Measurements from ENCODE around the gene MAP3K4. TPM values are rescaled to one million over a fixed set of nuclear protein-coding genes. Genes with fewer than 3 reads are reported as not detected.
A peak's percentile ranks its signal among the peaks of the same experiment; 100 is the strongest.

The MAP3K4 gene
- total RNA-seq, 1 experiment from 2014 or later = 27.9 TPM

DNA sequence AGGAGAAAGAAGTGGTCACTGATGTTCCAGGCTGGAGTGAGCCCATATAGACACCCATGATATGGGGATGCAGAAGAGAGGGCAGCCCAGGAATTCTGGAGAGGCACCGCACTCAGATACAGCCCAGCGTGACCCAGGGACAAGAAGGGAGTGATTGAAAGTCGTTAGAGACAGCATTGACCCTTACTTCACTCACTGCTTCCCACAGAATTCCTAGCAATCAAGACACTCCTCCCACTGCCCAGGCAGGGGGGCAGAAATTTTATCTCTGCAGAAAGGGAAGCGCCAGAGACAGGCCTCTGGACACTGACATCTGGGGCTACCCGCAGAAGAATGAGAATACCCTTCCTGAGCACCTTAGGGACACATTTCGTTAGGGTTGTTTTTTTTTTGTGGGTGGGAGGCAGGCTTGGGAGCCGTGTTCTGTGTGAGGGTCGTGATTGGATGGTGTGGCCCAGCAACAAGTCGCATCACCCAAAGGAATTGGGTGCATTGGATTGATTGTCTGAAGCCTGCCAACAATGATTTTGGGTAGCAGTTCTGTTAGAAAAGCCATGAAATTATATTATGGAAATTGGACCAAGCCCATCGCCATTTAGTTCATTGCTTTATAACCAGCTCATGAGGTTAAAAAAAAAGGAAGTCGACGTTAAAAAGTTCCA, 45.9 kb upstream of the MAP3K4 start:
- POLR2A ChIA-PET (ENCODE audit: unreplicated experiment) = no interaction called here
- BruUV-seq (replicated peaks) = no TSS peak
- DNase-seq (no peak), ATAC-seq (no peak)
- Histone ChIP-seq H3K36me3 (ENCODE audit: low read depth, low read length) (no peaks in the 10 kb centered on the region), H3K79me2 (ENCODE audit: low read length) (no peaks in the 10 kb centered on the region), H3K27ac (ENCODE audit: low read length) (no peak overlapping the region), H4K20me1 (ENCODE audit: low read length) (no peaks in the 10 kb centered on the region), H3K9me2 (replicated peaks; ENCODE audit: low read length) (no peaks in the 10 kb centered on the region), H3F3A (ENCODE audit: low read length, unreplicated experiment) (no peaks in the 10 kb centered on the region), H3K4me1 (ENCODE audit: insufficient read depth, low read length) (peaks cover 8% of the 10 kb centered on the region), H3K9me3 (ENCODE audit: low read length) (no peaks in the 10 kb centered on the region), H3K27me3 (ENCODE audit: low read length) (no peaks in the 10 kb centered on the region), H2AFZ (ENCODE audit: low read length) (no peak overlapping the region), H3K4me3 (ENCODE audit: low read length) (no peak overlapping the region), H3K9ac (ENCODE audit: low read length) (no peak overlapping the region), H3K4me2 (ENCODE audit: low read length) (no peak overlapping the region)
- intact Hi-C loops (cut with micrococcal nuclease) = no loop called here
- CTCF ChIA-PET = no interaction called here
- TF ChIP-seq EZH2phosphoT487 (IDR thresholded peaks at IDR 0.05; ENCODE audit: borderline replicate concordance, low read length) (no peak), EZH2 (IDR thresholded peaks at IDR 0.05; ENCODE audit: low read length, unreplicated experiment) (no peak)
- TF ChIP-seq, protein P1, sequence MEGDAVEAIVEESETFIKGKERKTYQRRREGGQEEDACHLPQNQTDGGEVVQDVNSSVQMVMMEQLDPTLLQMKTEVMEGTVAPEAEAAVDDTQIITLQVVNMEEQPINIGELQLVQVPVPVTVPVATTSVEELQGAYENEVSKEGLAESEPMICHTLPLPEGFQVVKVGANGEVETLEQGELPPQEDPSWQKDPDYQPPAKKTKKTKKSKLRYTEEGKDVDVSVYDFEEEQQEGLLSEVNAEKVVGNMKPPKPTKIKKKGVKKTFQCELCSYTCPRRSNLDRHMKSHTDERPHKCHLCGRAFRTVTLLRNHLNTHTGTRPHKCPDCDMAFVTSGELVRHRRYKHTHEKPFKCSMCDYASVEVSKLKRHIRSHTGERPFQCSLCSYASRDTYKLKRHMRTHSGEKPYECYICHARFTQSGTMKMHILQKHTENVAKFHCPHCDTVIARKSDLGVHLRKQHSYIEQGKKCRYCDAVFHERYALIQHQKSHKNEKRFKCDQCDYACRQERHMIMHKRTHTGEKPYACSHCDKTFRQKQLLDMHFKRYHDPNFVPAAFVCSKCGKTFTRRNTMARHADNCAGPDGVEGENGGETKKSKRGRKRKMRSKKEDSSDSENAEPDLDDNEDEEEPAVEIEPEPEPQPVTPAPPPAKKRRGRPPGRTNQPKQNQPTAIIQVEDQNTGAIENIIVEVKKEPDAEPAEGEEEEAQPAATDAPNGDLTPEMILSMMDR (conservative IDR thresholded peaks at IDR 0.05; ENCODE audit: low read depth, low read length) = no peak

- H3K9me2 ChIP-seq (replicated peaks; ENCODE audit: low read length) = no peaks in the 10 kb centered on the region
- no peak overlapping the region for H3K4me3 ChIP-seq (ENCODE audit: low read length)
- no peaks in the 10 kb centered on the region for H3K79me2 ChIP-seq (ENCODE audit: low read length)
- no peak overlapping the region for H3K9ac ChIP-seq (ENCODE audit: low read length)
- H3K4me2 ChIP-seq (ENCODE audit: low read length) = no peak overlapping the region
- no peaks in the 10 kb centered on the region for H3K36me3 ChIP-seq (ENCODE audit: low read depth, low read length)
- CTCF ChIA-PET = no interaction called here
- intact Hi-C loops (cut with micrococcal nuclease) = no loop called here
- POLR2A ChIA-PET (ENCODE audit: unreplicated experiment) = interaction anchor here (0.7 kb wide), 1 partner anchor 325 kb away, joined by 3 read pairs; no protein-coding TSS in a partner anchor
- H3K4me1 ChIP-seq (ENCODE audit: insufficient read depth, low read length) = peaks cover 14% of the 10 kb centered on the region
- DNase-seq (no peak), ATAC-seq (no peak)
- no peak overlapping the region for H2AFZ ChIP-seq (ENCODE audit: low read length)
- H4K20me1 ChIP-seq (ENCODE audit: low read length) = no peaks in the 10 kb centered on the region
- BruUV-seq (replicated peaks) = no TSS peak
- no peaks in the 10 kb centered on the region for H3F3A ChIP-seq (ENCODE audit: low read length, unreplicated experiment)
- no peak overlapping the region for H3K27ac ChIP-seq (ENCODE audit: low read length)
- TF ChIP-seq EZH2 (IDR thresholded peaks at IDR 0.05; ENCODE audit: low read length, unreplicated experiment) (no peak), EZH2phosphoT487 (IDR thresholded peaks at IDR 0.05; ENCODE audit: borderline replicate concordance, low read length) (no peak)
- TF ChIP-seq, protein P1 (conservative IDR thresholded peaks at IDR 0.05; ENCODE audit: low read depth, low read length) = no peak
- no peaks in the 10 kb centered on the region for H3K9me3 ChIP-seq (ENCODE audit: low read length)
- no peaks in the 10 kb centered on the region for H3K27me3 ChIP-seq (ENCODE audit: low read length)
Observed at GRCh38 chr6:160949531-160949930, 42.0 kb upstream of the MAP3K4 start.

DNA sequence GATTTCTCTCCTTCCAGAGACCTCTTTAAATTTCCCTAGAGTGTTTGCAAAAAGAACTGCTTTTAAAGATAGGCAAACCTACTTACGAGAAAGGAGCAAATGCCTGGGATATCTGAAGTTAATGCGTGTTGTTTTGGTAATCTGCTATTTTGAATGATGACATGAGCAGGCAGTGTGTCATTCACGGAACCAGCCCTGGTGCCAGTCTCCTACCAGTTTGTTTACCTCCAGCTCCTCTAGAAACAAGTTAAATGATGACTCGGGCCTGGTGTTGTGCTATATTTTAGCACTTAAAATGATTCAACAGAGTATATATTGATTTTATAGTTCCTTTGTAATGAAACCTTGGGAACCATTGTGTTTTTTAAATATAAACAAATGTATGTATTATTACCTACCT, 41.1 kb upstream of the MAP3K4 start:
- H3K9ac ChIP-seq (ENCODE audit: low read length) = peak overlapping the region; percentile 54
- ChIA-PET CTCF (interaction anchor here (0.5 kb wide), 1 partner anchor 20 kb away, joined by 5 read pairs; no protein-coding TSS in a partner anchor), POLR2A (ENCODE audit: unreplicated experiment) (interaction anchor here (0.7 kb wide), 1 partner anchor 140 kb away, joined by 3 read pairs; no protein-coding TSS in a partner anchor)
- TF ChIP-seq, protein P1 (conservative IDR thresholded peaks at IDR 0.05; ENCODE audit: low read depth, low read length) = no peak
- TF ChIP-seq EZH2phosphoT487 (IDR thresholded peaks at IDR 0.05; ENCODE audit: borderline replicate concordance, low read length) = no peak
- no peak for TF ChIP-seq EZH2 (IDR thresholded peaks at IDR 0.05; ENCODE audit: low read length, unreplicated experiment)
- H3K9me2 ChIP-seq (replicated peaks; ENCODE audit: low read length) = no peaks in the 10 kb centered on the region
- intact Hi-C loops (cut with micrococcal nuclease) = no loop called here
- H3K4me3 ChIP-seq (ENCODE audit: low read length) = no peak overlapping the region
- peak overlapping the region; percentile 21; the same call in 1 of the 2 replicates for H3K4me2 ChIP-seq (ENCODE audit: low read length)
- H3K4me1 ChIP-seq (ENCODE audit: insufficient read depth, low read length) = peaks cover 14% of the 10 kb centered on the region
- DNase-seq = peak; percentile 50
- H4K20me1 ChIP-seq (ENCODE audit: low read length) = no peaks in the 10 kb centered on the region
- no peaks in the 10 kb centered on the region for H3K79me2 ChIP-seq (ENCODE audit: low read length)
- no peaks in the 10 kb centered on the region for H3K36me3 ChIP-seq (ENCODE audit: low read depth, low read length)
- peak overlapping the region; percentile 79 for H3K27ac ChIP-seq (ENCODE audit: low read length)
- H2AFZ ChIP-seq (ENCODE audit: low read length) = peak overlapping the region; percentile 29; the same call in 1 of the 2 replicates
- no peaks in the 10 kb centered on the region for H3F3A ChIP-seq (ENCODE audit: low read length, unreplicated experiment)
- no peaks in the 10 kb centered on the region for H3K9me3 ChIP-seq (ENCODE audit: low read length)
- ATAC-seq = peak; percentile 74
- BruUV-seq (replicated peaks) = no TSS peak
- H3K27me3 ChIP-seq (ENCODE audit: low read length) = no peaks in the 10 kb centered on the region
